Mesendoderm (in vitro differentiated cells): ENCODE measurements around the gene CLDN10.
A peak's percentile ranks its signal among the peaks of the same experiment; 100 is the strongest.

Experiments
- DNase-seq: peaks from one replicate; pipeline ENCODE4 v3.0.0; 2013
- H2AK5ac ChIP-seq: 2 replicates; pipeline ENCODE4 v1.6.1; 2013; ENCODE audit warnings: low read length, inconsistent platforms
- H2BK120ac ChIP-seq: 2 replicates; pipeline ENCODE4 v1.6.1; 2013; ENCODE audit warnings: low read depth, mild to moderate bottlenecking, low read length, moderate library complexity, mixed read lengths
- H2BK15ac ChIP-seq: replicated peaks from 2 replicates; pipeline ENCODE4 v1.6.1; 2013; ENCODE audit warnings: low read depth, mild to moderate bottlenecking, moderate library complexity
- H2BK5ac ChIP-seq: 2 replicates; pipeline ENCODE4 v1.6.1; 2013; ENCODE audit warnings: low read length, inconsistent platforms
- H3K18ac ChIP-seq: 2 replicates; pipeline ENCODE4 v1.6.1; 2013; ENCODE audit warnings: mild to moderate bottlenecking, low read length, mixed read lengths
- H3K23ac ChIP-seq: one replicate; pipeline ENCODE4 v1.6.1; 2013; ENCODE audit warnings: low read length
- H3K27ac ChIP-seq: 2 replicates; pipeline ENCODE4 v1.5.1; 2013; ENCODE audit warnings: low read depth, mild to moderate bottlenecking, inconsistent platforms, low read length, moderate library complexity
- H3K27me3 ChIP-seq: 2 replicates; pipeline ENCODE4 v1.6.1; 2013; ENCODE audit warnings: low read length, control low read depth, mild to moderate bottlenecking, inconsistent platforms; ENCODE audit not compliant: insufficient read depth, poor library complexity
- H3K36me3 ChIP-seq: 2 replicates; pipeline ENCODE4 v1.6.1; 2013; ENCODE audit warnings: low read length, inconsistent platforms; ENCODE audit not compliant: control insufficient read depth, insufficient read depth
- H3K4ac ChIP-seq: one replicate; pipeline ENCODE4 v1.6.1; 2013; ENCODE audit warnings: low read depth, mild to moderate bottlenecking, low read length, moderate library complexity
- H3K4me1 ChIP-seq: 2 replicates; pipeline ENCODE4 v1.6.1; 2013; ENCODE audit warnings: low read depth, low read length, inconsistent platforms; ENCODE audit not compliant: control insufficient read depth
- H3K4me2 ChIP-seq: 2 replicates; pipeline ENCODE4 v1.6.1; 2013; ENCODE audit warnings: low read length
- H3K4me3 ChIP-seq: 2 replicates; pipeline ENCODE4 v1.5.1; 2013; ENCODE audit warnings: mild to moderate bottlenecking, low read length
- H3K56ac ChIP-seq: one replicate; pipeline ENCODE4 v1.6.1; 2013; ENCODE audit warnings: low read length
- H3K79me1 ChIP-seq: 2 replicates; pipeline ENCODE4 v1.6.1; 2013; ENCODE audit warnings: low read length, inconsistent platforms
- H3K79me2 ChIP-seq: 2 replicates; pipeline ENCODE4 v1.6.1; 2013; ENCODE audit warnings: mild to moderate bottlenecking, low read length; ENCODE audit not compliant: control insufficient read depth, insufficient read depth
- H3K9ac ChIP-seq: 2 replicates; pipeline ENCODE4 v1.6.1; 2013; ENCODE audit warnings: low read length, inconsistent platforms
- H4K5ac ChIP-seq: one replicate; pipeline ENCODE4 v1.6.1; 2013; ENCODE audit warnings: low read length
- H4K8ac ChIP-seq: one replicate; pipeline ENCODE4 v1.6.1; 2013; ENCODE audit warnings: low read depth, mild to moderate bottlenecking, control low read depth, low read length, moderate library complexity
- WGBS: extraction: QIAGEN DNeasy Blood & Tissue Kit; methylation state at CpG from one replicate; pipeline ENCODE4 v1.1.7; 2013; ENCODE audit warnings: low lambda C conversion rate, missing lambda C conversion rate; ENCODE audit not compliant: insufficient coverage; ENCODE audit errors: extremely low coverage; 5-methylcytosine and 5-hydroxymethylcytosine counted together

Gene CLDN10

GRCh38 chr13:95541911-95542474 is 10.5 kb upstream of the CLDN10 start:
- H3K27ac ChIP-seq = no peak overlapping the region

GRCh38 chr13:95544293-95544692 is 8.2 kb upstream of the CLDN10 start:
- Histone ChIP-seq H3K23ac (no peak overlapping the region), H3K79me2 (no peaks in the 10 kb centered on the region), H3K4me1 (no peaks in the 10 kb centered on the region), H3K36me3 (no peaks in the 10 kb centered on the region), H3K27me3 (no peaks in the 10 kb centered on the region), H3K56ac (no peak overlapping the region), H2BK120ac (no peak overlapping the region), H3K4me2 (no peak overlapping the region), H4K8ac (no peak overlapping the region), H2BK15ac (no peak overlapping the region), H2BK5ac (no peak overlapping the region), H3K27ac (no peak overlapping the region), H3K9ac (no peak overlapping the region), H3K4me3 (no peak overlapping the region), H3K18ac (no peak overlapping the region), H3K79me1 (no peaks in the 10 kb centered on the region), H4K5ac (no peak overlapping the region), H3K4ac (no peak overlapping the region), H2AK5ac (no peak overlapping the region)
- no peak for DNase-seq
- no CpG with 5 or more reads among the region's 2 CpGs for WGBS

More at GRCh38 chr13:95541911-95542474, 10.5 kb upstream of the CLDN10 start:
- Histone ChIP-seq H3K36me3 (no peaks in the 10 kb centered on the region), H4K8ac (no peak overlapping the region), H3K18ac (no peak overlapping the region), H3K79me1 (no peaks in the 10 kb centered on the region), H3K4me1 (no peaks in the 10 kb centered on the region), H3K56ac (no peak overlapping the region), H3K4ac (no peak overlapping the region), H2BK15ac (no peak overlapping the region), H3K9ac (no peak overlapping the region), H2AK5ac (no peak overlapping the region), H2BK120ac (no peak overlapping the region), H3K4me2 (no peak overlapping the region), H3K27me3 (no peaks in the 10 kb centered on the region), H4K5ac (no peak overlapping the region), H2BK5ac (no peak overlapping the region), H3K4me3 (no peak overlapping the region), H3K79me2 (no peaks in the 10 kb centered on the region), H3K23ac (no peak overlapping the region)
- WGBS = no CpG with 5 or more reads among the region's 8 CpGs
- no peak for DNase-seq

- no peaks in the 10 kb centered on the region for H3K79me1 ChIP-seq
- H3K27me3 ChIP-seq = no peaks in the 10 kb centered on the region
- H3K23ac ChIP-seq = no peak overlapping the region
- H3K56ac ChIP-seq = no peak overlapping the region
- H3K4ac ChIP-seq = no peak overlapping the region
- H4K8ac ChIP-seq = no peak overlapping the region
- no CpG with 5 or more reads among the region's 3 CpGs for WGBS
- no peak overlapping the region for H2BK5ac ChIP-seq
- no peak overlapping the region for H2AK5ac ChIP-seq
- H4K5ac ChIP-seq = no peak overlapping the region
- no peaks in the 10 kb centered on the region for H3K79me2 ChIP-seq
- H2BK120ac ChIP-seq = no peak overlapping the region
- no peak overlapping the region for H3K27ac ChIP-seq
- H3K4me3 ChIP-seq = no peak overlapping the region
- no peak overlapping the region for H3K18ac ChIP-seq
- DNase-seq = peak; percentile 46
- no peak overlapping the region for H2BK15ac ChIP-seq
- no peaks in the 10 kb centered on the region for H3K36me3 ChIP-seq
- H3K9ac ChIP-seq = no peak overlapping the region
- peaks cover 1% of the 10 kb centered on the region for H3K4me1 ChIP-seq
- H3K4me2 ChIP-seq = no peak overlapping the region
These were observed 5.6 kb upstream of the CLDN10 start for GRCh38 chr13:95546919-95547318.

GRCh38 chr13:95547531-95548167 is 4.9 kb upstream of the CLDN10 start:
- no peak overlapping the region for H3K4ac ChIP-seq
- no CpG with 5 or more reads among the region's 6 CpGs for WGBS

GRCh38 chr13:95552208-95552538 is 347 bp upstream of the CLDN10 start:
- H3K4me1 ChIP-seq = peaks cover 3% of the 10 kb centered on the region
- H3K27me3 ChIP-seq = no peaks in the 10 kb centered on the region
- H4K8ac ChIP-seq = no peak overlapping the region
- no peak overlapping the region for H3K27ac ChIP-seq
- H3K79me1 ChIP-seq = no peaks in the 10 kb centered on the region
- no CpG with 5 or more reads among the region's 17 CpGs for WGBS
- no peaks in the 10 kb centered on the region for H3K36me3 ChIP-seq
- H4K5ac ChIP-seq = no peak overlapping the region
- no peak overlapping the region for H2BK5ac ChIP-seq
- peaks cover 2% of the 10 kb centered on the region for H3K79me2 ChIP-seq
- no peak overlapping the region for H3K23ac ChIP-seq
- no peak overlapping the region for H2AK5ac ChIP-seq
- H2BK15ac ChIP-seq = no peak overlapping the region
- peak overlapping the region; percentile 54 for H3K18ac ChIP-seq
- no peak overlapping the region for H3K4me2 ChIP-seq
- H3K4me3 ChIP-seq = no peak overlapping the region
- DNase-seq = no peak
- peak overlapping the region; percentile 60 for H3K4ac ChIP-seq
- peak overlapping the region; percentile 26 for H3K56ac ChIP-seq
- no peak overlapping the region for H2BK120ac ChIP-seq
- H3K9ac ChIP-seq = peak overlapping the region; percentile 18

More at GRCh38 chr13:95547531-95548167, 4.9 kb upstream of the CLDN10 start:
- H3K4me1 ChIP-seq = peaks cover 3% of the 10 kb centered on the region
- DNase-seq = peak; percentile 74
- H3K18ac ChIP-seq = no peak overlapping the region
- no peak overlapping the region for H2BK5ac ChIP-seq
- H2AK5ac ChIP-seq = no peak overlapping the region
- H3K27ac ChIP-seq = no peak overlapping the region
- no peak overlapping the region for H3K56ac ChIP-seq
- no peak overlapping the region for H3K23ac ChIP-seq
- no peak overlapping the region for H3K4me2 ChIP-seq
- no peak overlapping the region for H2BK120ac ChIP-seq
- H4K5ac ChIP-seq = no peak overlapping the region
- H3K79me2 ChIP-seq = no peaks in the 10 kb centered on the region
- H3K9ac ChIP-seq = no peak overlapping the region
- no peaks in the 10 kb centered on the region for H3K36me3 ChIP-seq
- no peak overlapping the region for H4K8ac ChIP-seq
- H2BK15ac ChIP-seq = no peak overlapping the region
- no peaks in the 10 kb centered on the region for H3K27me3 ChIP-seq
- H3K79me1 ChIP-seq = no peaks in the 10 kb centered on the region
- no peak overlapping the region for H3K4me3 ChIP-seq
